HepG2 (cell line): ENCODE data around the gene LIPC. TPM values are rescaled to one million over a fixed set of nuclear protein-coding genes. Genes with fewer than 3 reads are reported as not detected.
A peak's percentile ranks its signal among the peaks of the same experiment; 100 is the strongest.

ENCODE experiments used
- ATAC-seq: fragments of 200-7000 bp; cut with Tn5 transposase; 3 replicates; pipeline ENCODE4 v1.9.1; 2020; ENCODE audit warnings: mild to moderate bottlenecking, moderate library complexity
- BruUV-seq: library from RNA; stranded (reverse); fragments of 400-500 nt; replicated peaks from 2 replicates; lab custom pipeline; 2021; lab: Mats Ljungman, UMichigan
- CTCF ChIA-PET: fragments of 300-600 bp; formaldehyde crosslinking; extraction: SDS; loops from one replicate; lab custom pipeline; 2021; ENCODE audit warnings: low total read pairs, inconsistent platforms, low intra/inter-chr PET ratio; lab: Yijun Ruan, JAX
- POLR2A ChIA-PET: fragments of 350-600 bp; sonication (Branson Sonifier 250); formaldehyde crosslinking; loops from one replicate; lab custom pipeline; 2020; ENCODE audit warnings: antibody characterized with exemption, inconsistent platforms; lab: Yijun Ruan, JAX
- DNase-seq: peaks from one replicate; pipeline ENCODE4 v3.0.0-alpha.2; 2015; ENCODE audit warnings: low spot score
- FAIRE-seq: peaks from 3 replicates; lab custom pipeline; 2011; peaks lifted over from hg19 to GRCh38; lab: Jason Lieb, UNC
- H2AFZ ChIP-seq: one replicate; pipeline ENCODE4 v1.6.1; 2011; ENCODE audit warnings: low read length, inconsistent platforms
- H3K27ac ChIP-seq: fragments of 300-600 bp; 3 replicates; pipeline ENCODE4 v1.8.0; 2011; ENCODE audit warnings: mixed run types, mild to moderate bottlenecking, mixed read lengths, low read length, inconsistent platforms; ENCODE audit not compliant: insufficient read depth; ENCODE audit errors: extremely low read length
- H3K27me3 ChIP-seq, 2 experiments: fragments of 200-600 bp in 1 of 2; 2 replicates in 1 of 2; 3 replicates in 1 of 2; pipeline versions ENCODE4 v1.6.0 to v1.8.0; 2011; ENCODE audit warnings: low read length in 2 of 2, mild to moderate bottlenecking in 2 of 2, moderate library complexity in 2 of 2, inconsistent platforms in 1 of 2; ENCODE audit not compliant: insufficient read depth in 2 of 2, control insufficient read depth in 1 of 2
- H3K36me3 ChIP-seq, 2 experiments: fragments of 200-600 bp in 1 of 2; replicated peaks in 1 of 2; 2 replicates in 1 of 2; 3 replicates in 1 of 2; pipeline versions ENCODE4 v1.5.1 to v1.8.0; 2011; ENCODE audit warnings: low read length in 2 of 2, inconsistent platforms in 1 of 2; ENCODE audit not compliant: insufficient read depth in 2 of 2, control insufficient read depth in 1 of 2
- H3K4me1 ChIP-seq: 2 replicates; pipeline ENCODE4 v1.5.1; 2012; ENCODE audit warnings: low read length, inconsistent platforms; ENCODE audit not compliant: insufficient read depth
- H3K4me2 ChIP-seq: 2 replicates; pipeline ENCODE4 v1.6.0; 2011; ENCODE audit warnings: low read depth, low read length, inconsistent platforms
- H3K4me3 ChIP-seq, 3 experiments: fragments of 200-600 bp in 1 of 3; sonication (generic), shearing (Covaris generic) in 1 of 3; replicated peaks in 1 of 3; 2 replicates each; pipeline ENCODE4 v1.5.1; 2011 to 2016; ENCODE audit warnings: low read length in 3 of 3, inconsistent platforms in 2 of 3, low read depth in 2 of 3, mild to moderate bottlenecking in 2 of 3, control low read depth in 1 of 3, mixed read lengths in 1 of 3; ENCODE audit not compliant: insufficient read depth in 1 of 3
- H3K79me2 ChIP-seq: one replicate; pipeline ENCODE4 v1.6.1; 2011; ENCODE audit warnings: low read length, inconsistent platforms; ENCODE audit not compliant: insufficient read depth
- H3K9ac ChIP-seq: 2 replicates; pipeline ENCODE4 v1.6.0; 2011; ENCODE audit warnings: mild to moderate bottlenecking, low read depth, low read length, inconsistent platforms; ENCODE audit not compliant: insufficient read depth
- H3K9me3 ChIP-seq: 2 replicates; pipeline ENCODE4 v1.5.1; 2012; ENCODE audit warnings: mild to moderate bottlenecking, low read length
- H4K20me1 ChIP-seq: 2 replicates; pipeline ENCODE4 v1.6.0; 2011; ENCODE audit warnings: inconsistent platforms, mild to moderate bottlenecking, low read length, moderate library complexity; ENCODE audit not compliant: insufficient read depth
- CHCHD3 ChIP-seq: sonication (generic); formaldehyde crosslinking; IDR thresholded peaks from 2 replicates; pipeline ENCODE4 v1.8.0; 2022; ENCODE audit warnings: mild to moderate bottlenecking, missing genetic modification reagents, moderate library complexity
- HIVEP1 ChIP-seq: sonication (generic); formaldehyde crosslinking; IDR thresholded peaks from 2 replicates; pipeline ENCODE4 v1.4.0; 2020; ENCODE audit warnings: mild to moderate bottlenecking, missing genetic modification reagents
- IKZF4 ChIP-seq: sonication (generic); formaldehyde crosslinking; IDR thresholded peaks from 2 replicates; pipeline ENCODE4 v1.5.1; 2020; ENCODE audit warnings: borderline replicate concordance, mild to moderate bottlenecking, low read depth, missing genetic modification reagents; ENCODE audit errors: not compliant biosample characterization
- NFE2L1 ChIP-seq: sonication (generic); formaldehyde crosslinking; IDR thresholded peaks from 2 replicates; pipeline ENCODE4 v1.4.0; 2020; ENCODE audit warnings: missing genetic modification reagents, mild to moderate bottlenecking, borderline replicate concordance
- NFRKB ChIP-seq: fragments of 450-650 bp; IDR thresholded peaks from 2 replicates; pipeline ENCODE4 v1.6.1; 2017
- RFX1 ChIP-seq: fragments of 450-650 bp; IDR thresholded peaks from 2 replicates; pipeline ENCODE4 v1.6.1; 2017
- RFX3 ChIP-seq: IDR thresholded peaks from 2 replicates; pipeline ENCODE4 v1.6.1; 2016; ENCODE audit warnings: missing biosample characterization, missing genetic modification reagents
- SIN3A ChIP-seq: IDR thresholded peaks from 2 replicates; pipeline ENCODE4 v1.6.1; 2011; ENCODE audit warnings: low read depth, mild to moderate bottlenecking, control low read depth, low read length, borderline replicate concordance
- TOPORS ChIP-seq: sonication (generic); formaldehyde crosslinking; IDR thresholded peaks from 2 replicates; pipeline ENCODE4 v1.8.0; 2023; ENCODE audit warnings: mild to moderate bottlenecking, missing genetic modification reagents
- U2AF2 ChIP-seq: fragments of 200-400 bp; formaldehyde crosslinking; IDR thresholded peaks from 2 replicates; pipeline ENCODE4 v1.6.1; 2017; ENCODE audit warnings: low read depth, mild to moderate bottlenecking, low read length
- YEATS2 ChIP-seq: sonication (generic); formaldehyde crosslinking; IDR thresholded peaks from 2 replicates; pipeline ENCODE4 v1.4.0; 2020; ENCODE audit warnings: missing genetic modification reagents, borderline replicate concordance
- ZNF17 ChIP-seq: sonication (generic); formaldehyde crosslinking; IDR thresholded peaks from 2 replicates; pipeline ENCODE4 v1.5.0; 2020; ENCODE audit warnings: mild to moderate bottlenecking, missing genetic modification reagents
- ZNF749 ChIP-seq: sonication (generic); formaldehyde crosslinking; IDR thresholded peaks from 2 replicates; pipeline ENCODE4 v1.8.0; 2022; ENCODE audit warnings: mild to moderate bottlenecking, missing genetic modification reagents, moderate library complexity, borderline replicate concordance
- WGBS: methylation state at CpG from one replicate; pipeline ENCODE4 v1.1.6; 2017; ENCODE audit warnings: low lambda C conversion rate; 5-methylcytosine and 5-hydroxymethylcytosine counted together
- in situ Hi-C: cut with HindIII; loops from 2 replicates; pipeline ENCODE4 v1.10.0; 2017; ENCODE audit warnings: low pct_unique_long_range_greater_than_20kb; ENCODE audit not compliant: extremely low pct_ligation_motif_present
- intact Hi-C: fragments of 100-400 bp; cut with micrococcal nuclease; formaldehyde crosslinking; loops from one replicate; pipeline ENCODE4 v1.10.0; 2022; ENCODE audit not compliant: unreplicated experiment
- polyA plus RNA-seq, 8 experiments: library from polyadenylated mRNA; depleted of rRNA in 3 of 8; stranded (reverse) in 7 of 8; unstranded in 1 of 8; fragments of >200 nt; fragmentation: Illumina TruSeq in 4 of 8; extraction: Trizol in 4 of 8; gene quantifications; 2 replicates each; pipeline versions ENCODE4 v1.2.1 to v1.2.3, GENCODE V29; 2011 to 2016; ENCODE audit warnings: low read depth in 4 of 8, missing spikeins in 1 of 8, mixed read lengths in 1 of 8; ENCODE audit not compliant: insufficient read depth in 1 of 8
- total RNA-seq, 5 experiments: library from RNA; depleted of rRNA; stranded (reverse); fragments of >200 nt; fragmentation: Illumina TruSeq; extraction: Trizol; gene quantifications; 2 replicates each; pipeline ENCODE4 v1.2.3, GENCODE V29; 2016; ENCODE audit warnings: low read depth in 1 of 5
- TF ChIP-seq, protein P1 (sequence below): sonication (generic); formaldehyde crosslinking; IDR thresholded peaks from 2 replicates; pipeline ENCODE4 v1.4.0; 2020; ENCODE audit warnings: missing genetic modification reagents
- TF ChIP-seq, protein P2 (sequence below): sonication (generic); formaldehyde crosslinking; IDR thresholded peaks from 2 replicates; pipeline ENCODE4 v1.8.1; 2023; ENCODE audit warnings: mild to moderate bottlenecking, missing genetic modification reagents, borderline replicate concordance
- TF ChIP-seq, protein P3 (sequence below): IDR thresholded peaks from 2 replicates; pipeline ENCODE4 v1.6.1; 2016; ENCODE audit warnings: missing compliant biosample characterization, missing genetic modification reagents, borderline replicate concordance
- TF ChIP-seq, protein P4 (sequence below): sonication (generic); formaldehyde crosslinking; IDR thresholded peaks from 2 replicates; pipeline ENCODE4 v1.4.0; 2020; ENCODE audit warnings: missing genetic modification reagents

Gene LIPC
- total and polyA plus RNA-seq, 2 of the 13 experiments (the other 11 are each of a cell fraction or from before 2014, with no cell fraction given): 26.0 to 38.0 TPM

DNA sequence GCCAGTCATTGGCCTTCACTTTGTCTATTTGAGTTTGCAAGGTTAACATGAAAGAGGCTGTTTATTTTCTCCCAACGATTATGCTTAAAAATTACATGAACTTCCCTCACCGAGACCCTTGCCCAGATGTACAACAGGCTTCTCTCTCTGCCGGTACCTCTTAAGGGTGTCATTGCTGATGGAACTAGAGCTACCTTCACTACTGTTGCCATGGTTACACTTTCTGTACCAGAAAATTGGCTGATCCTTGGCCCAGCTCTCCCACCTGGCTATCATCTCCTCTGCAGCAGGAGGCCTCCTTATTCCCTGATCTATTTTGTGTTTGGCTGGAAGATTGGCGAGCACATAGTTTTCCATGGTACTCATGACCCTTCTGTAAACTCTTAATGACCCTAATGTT lies 24.0 kb upstream of the LIPC start:
- H3K27me3 ChIP-seq: no peaks in the 10 kb centered on the region
- H3K4me3 ChIP-seq: no peak overlapping the region
- FAIRE-seq: no peak
- DNase-seq: no peak
- no peaks in the 10 kb centered on the region for H3K4me1 ChIP-seq
- no peak overlapping the region for H2AFZ ChIP-seq
- H4K20me1 ChIP-seq: no peaks in the 10 kb centered on the region
- no peak overlapping the region for H3K4me2 ChIP-seq
- no peaks in the 10 kb centered on the region for H3K9me3 ChIP-seq
- H3K27ac ChIP-seq: no peak overlapping the region
- WGBS: 38% methylated on average over 4 of the region's 4 CpGs
- H3K36me3 ChIP-seq: no peaks in the 10 kb centered on the region
- ChIA-PET CTCF (no interaction called here), POLR2A (no interaction called here)
- in situ Hi-C loops: no loop called here
- intact Hi-C loops: no loop called here
- no peak overlapping the region for H3K9ac ChIP-seq
- no peak for ATAC-seq
- no peaks in the 10 kb centered on the region for H3K79me2 ChIP-seq
- BruUV-seq: no TSS peak
- TF ChIP-seq RFX3 (CRISPR knock-in tag): 0 out of 2 replicates have a peak, but pooled peaks have one; percentile 22
- no peak for TF ChIP-seq YEATS2
- no peak for TF ChIP-seq NFRKB
- TF ChIP-seq ZNF749 (CRISPR knock-in tag): no peak
- no peak for TF ChIP-seq NFE2L1 (CRISPR knock-in tag)
- no peak for TF ChIP-seq ZNF17
- TF ChIP-seq CHCHD3 (CRISPR knock-in tag): no peak
- TF ChIP-seq, protein P1, sequence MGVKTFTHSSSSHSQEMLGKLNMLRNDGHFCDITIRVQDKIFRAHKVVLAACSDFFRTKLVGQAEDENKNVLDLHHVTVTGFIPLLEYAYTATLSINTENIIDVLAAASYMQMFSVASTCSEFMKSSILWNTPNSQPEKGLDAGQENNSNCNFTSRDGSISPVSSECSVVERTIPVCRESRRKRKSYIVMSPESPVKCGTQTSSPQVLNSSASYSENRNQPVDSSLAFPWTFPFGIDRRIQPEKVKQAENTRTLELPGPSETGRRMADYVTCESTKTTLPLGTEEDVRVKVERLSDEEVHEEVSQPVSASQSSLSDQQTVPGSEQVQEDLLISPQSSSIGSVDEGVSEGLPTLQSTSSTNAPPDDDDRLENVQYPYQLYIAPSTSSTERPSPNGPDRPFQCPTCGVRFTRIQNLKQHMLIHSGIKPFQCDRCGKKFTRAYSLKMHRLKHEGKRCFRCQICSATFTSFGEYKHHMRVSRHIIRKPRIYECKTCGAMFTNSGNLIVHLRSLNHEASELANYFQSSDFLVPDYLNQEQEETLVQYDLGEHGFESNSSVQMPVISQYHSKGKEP (CRISPR knock-in tag): no peak
- TF ChIP-seq SIN3A: no peak
- TF ChIP-seq, protein P2, sequence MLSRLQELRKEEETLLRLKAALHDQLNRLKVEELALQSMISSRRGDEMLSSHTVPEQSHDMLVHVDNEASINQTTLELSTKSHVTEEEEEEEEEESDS (CRISPR knock-in tag): no peak
- no peak for TF ChIP-seq U2AF2
- TF ChIP-seq, protein P3, sequence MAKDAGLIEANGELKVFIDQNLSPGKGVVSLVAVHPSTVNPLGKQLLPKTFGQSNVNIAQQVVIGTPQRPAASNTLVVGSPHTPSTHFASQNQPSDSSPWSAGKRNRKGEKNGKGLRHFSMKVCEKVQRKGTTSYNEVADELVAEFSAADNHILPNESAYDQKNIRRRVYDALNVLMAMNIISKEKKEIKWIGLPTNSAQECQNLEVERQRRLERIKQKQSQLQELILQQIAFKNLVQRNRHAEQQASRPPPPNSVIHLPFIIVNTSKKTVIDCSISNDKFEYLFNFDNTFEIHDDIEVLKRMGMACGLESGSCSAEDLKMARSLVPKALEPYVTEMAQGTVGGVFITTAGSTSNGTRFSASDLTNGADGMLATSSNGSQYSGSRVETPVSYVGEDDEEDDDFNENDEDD (CRISPR knock-in tag): no peak
- TF ChIP-seq HIVEP1 (CRISPR knock-in tag): no peak
- TF ChIP-seq, protein P4, sequence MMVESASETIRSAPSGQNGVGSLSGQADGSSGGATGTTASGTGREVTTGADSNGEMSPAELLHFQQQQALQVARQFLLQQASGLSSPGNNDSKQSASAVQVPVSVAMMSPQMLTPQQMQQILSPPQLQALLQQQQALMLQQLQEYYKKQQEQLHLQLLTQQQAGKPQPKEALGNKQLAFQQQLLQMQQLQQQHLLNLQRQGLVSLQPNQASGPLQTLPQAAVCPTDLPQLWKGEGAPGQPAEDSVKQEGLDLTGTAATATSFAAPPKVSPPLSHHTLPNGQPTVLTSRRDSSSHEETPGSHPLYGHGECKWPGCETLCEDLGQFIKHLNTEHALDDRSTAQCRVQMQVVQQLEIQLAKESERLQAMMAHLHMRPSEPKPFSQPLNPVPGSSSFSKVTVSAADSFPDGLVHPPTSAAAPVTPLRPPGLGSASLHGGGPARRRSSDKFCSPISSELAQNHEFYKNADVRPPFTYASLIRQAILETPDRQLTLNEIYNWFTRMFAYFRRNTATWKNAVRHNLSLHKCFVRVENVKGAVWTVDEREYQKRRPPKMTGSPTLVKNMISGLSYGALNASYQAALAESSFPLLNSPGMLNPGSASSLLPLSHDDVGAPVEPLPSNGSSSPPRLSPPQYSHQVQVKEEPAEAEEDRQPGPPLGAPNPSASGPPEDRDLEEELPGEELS (CRISPR knock-in tag): no peak
- TF ChIP-seq TOPORS (CRISPR knock-in tag): no peak
- TF ChIP-seq RFX1: peak; percentile 51; the same call in 1 of the 2 replicates
- TF ChIP-seq IKZF4 (CRISPR knock-in tag): no peak
